Spleen (tissue), 7 donors: Measurements from ENCODE around the gene ANO7.

ENCODE experiments used
- POLR2A ChIP-seq, 3 donors: fragments of 450-650 bp; IDR thresholded peaks; one replicate each; pipeline ENCODE4 v1.5.1; 2017; ENCODE audit warnings: antibody characterized with exemption in 3 of 3, mild to moderate bottlenecking in 1 of 3
- TF ChIP-seq, protein P1 (sequence below), 11 experiments: fragments of 200-600 bp in 7 of 11; fragments of 450-650 bp in 4 of 11; sonication (generic) in 4 of 11; IDR thresholded peaks in 8 of 11; conservative IDR thresholded peaks in 3 of 11; 1 replicate in 7 of 11; 2 replicates in 4 of 11; pipeline versions ENCODE4 v1.4.0 to v1.8.0; 2016 to 2021; ENCODE audit warnings: antibody characterized with exemption in 11 of 11, inconsistent platforms in 4 of 11, mild to moderate bottlenecking in 1 of 11
- donor health status: DM: no; HTN: no; CAD: no; lungs with moderate emphysema.
- donor health status: DM: no; HTN: no; CAD: no.
- donor health status: DM: no; HTN: no; CAD: no.

- TF ChIP-seq, protein P1, sequence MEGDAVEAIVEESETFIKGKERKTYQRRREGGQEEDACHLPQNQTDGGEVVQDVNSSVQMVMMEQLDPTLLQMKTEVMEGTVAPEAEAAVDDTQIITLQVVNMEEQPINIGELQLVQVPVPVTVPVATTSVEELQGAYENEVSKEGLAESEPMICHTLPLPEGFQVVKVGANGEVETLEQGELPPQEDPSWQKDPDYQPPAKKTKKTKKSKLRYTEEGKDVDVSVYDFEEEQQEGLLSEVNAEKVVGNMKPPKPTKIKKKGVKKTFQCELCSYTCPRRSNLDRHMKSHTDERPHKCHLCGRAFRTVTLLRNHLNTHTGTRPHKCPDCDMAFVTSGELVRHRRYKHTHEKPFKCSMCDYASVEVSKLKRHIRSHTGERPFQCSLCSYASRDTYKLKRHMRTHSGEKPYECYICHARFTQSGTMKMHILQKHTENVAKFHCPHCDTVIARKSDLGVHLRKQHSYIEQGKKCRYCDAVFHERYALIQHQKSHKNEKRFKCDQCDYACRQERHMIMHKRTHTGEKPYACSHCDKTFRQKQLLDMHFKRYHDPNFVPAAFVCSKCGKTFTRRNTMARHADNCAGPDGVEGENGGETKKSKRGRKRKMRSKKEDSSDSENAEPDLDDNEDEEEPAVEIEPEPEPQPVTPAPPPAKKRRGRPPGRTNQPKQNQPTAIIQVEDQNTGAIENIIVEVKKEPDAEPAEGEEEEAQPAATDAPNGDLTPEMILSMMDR (IDR thresholded peaks at IDR 0.05 in 8 of 11, conservative IDR thresholded peaks at IDR 0.05 in 3 of 11), result no peak
- no peak for TF ChIP-seq POLR2A (IDR thresholded peaks at IDR 0.05)
These were observed 42.0 kb downstream of the ANO7 start for GRCh38 chr2:241230435-241230834.
